Mucosa of descending colon (tissue), 3 donors: Measurements from ENCODE around the gene CCNYL1. TPM values are rescaled to one million over a fixed set of nuclear protein-coding genes. Genes with fewer than 3 reads are reported as not detected.

Source experiments
- ATAC-seq: fragments of 200-7000 bp; cut with Tn5 transposase; one replicate; pipeline ENCODE4 v1.9.1; 2020; ENCODE audit warnings: mild to moderate bottlenecking, moderate library complexity
- DNase-seq, 3 donors: peaks; one replicate each; pipeline ENCODE4 v3.0.0-alpha.2; 2020
- H3K36me3 ChIP-seq: fragments of 200-600 bp; one replicate; pipeline ENCODE4 v1.8.0; 2021; ENCODE audit warnings: low read depth, mild to moderate bottlenecking
- H3K4me1 ChIP-seq: fragments of 200-600 bp; one replicate; pipeline ENCODE4 v1.8.0; 2021; ENCODE audit warnings: low read depth, mild to moderate bottlenecking
- H3K4me3 ChIP-seq: fragments of 200-600 bp; one replicate; pipeline ENCODE4 v1.8.0; 2021; ENCODE audit warnings: mild to moderate bottlenecking
- H3K9me3 ChIP-seq: fragments of 200-600 bp; one replicate; pipeline ENCODE4 v1.8.0; 2021; ENCODE audit warnings: mild to moderate bottlenecking
- CTCF ChIP-seq: fragments of 200-600 bp; IDR thresholded peaks from one replicate; pipeline ENCODE4 v1.8.0; 2022; ENCODE audit warnings: antibody characterized with exemption, mild to moderate bottlenecking
- intact Hi-C, 2 donors: fragments of 100-400 bp; cut with DNase I in 1 of 2; cut with micrococcal nuclease in 1 of 2; formaldehyde crosslinking; loops; one replicate each; pipeline versions ENCODE4 v1.11.0 to v1.11.1; 2022; cut with DNase I, micrococcal nuclease
- total RNA-seq, 3 donors: library from RNA; stranded (reverse); fragmentation: NEBNext Ultra II Directional in 2 of 3; extraction: Animal tissue kit (Norgen Biotek cat#: 25700) in 2 of 3; gene quantifications; one replicate each; pipeline versions ENCODE4 v1.2.1 to v1.2.4, GENCODE V29; 2021 to 2023
- donor health status: DM: no; HTN: no; CAD: no; lungs with moderate emphysema.
- donor health status: DM: no; HTN: no; CAD: no.
- donor health status: DM: no; HTN: yes; CAD: no.

Gene CCNYL1
- total RNA-seq, 3 donors from 2014 or later, result 27.8 to 53.9 (median 32.0) TPM

- DNase-seq (peak in 1 of 3 donors; percentile 50), ATAC-seq (peak; percentile 0)
- H3K4me1 ChIP-seq, result peaks cover 23% of the 10 kb centered on the region
- H3K4me3 ChIP-seq, result peak overlapping the region; percentile 83
- no peak for TF ChIP-seq CTCF
- H3K9me3 ChIP-seq, result no peaks in the 10 kb centered on the region
- intact Hi-C loops, result loop anchor here (5.0 to 10.0 kb wide), 2 partner anchors 63 to 206 kb away; no protein-coding TSS in a partner anchor
- H3K36me3 ChIP-seq, result peaks cover 4% of the 10 kb centered on the region
These were observed 57.6 kb downstream of the CCNYL1 start for GRCh38 chr2:207768866-207769596.

GRCh38 chr2:207770602-207771404 lies 59.4 kb downstream of the CCNYL1 start:
- DNase-seq (peak; percentile 61 to 69 (median 67)), ATAC-seq (no peak)
- Histone ChIP-seq H3K4me1 (peaks cover 15% of the 10 kb centered on the region), H3K9me3 (no peaks in the 10 kb centered on the region), H3K4me3 (peak overlapping the region; percentile 83), H3K36me3 (peaks cover 4% of the 10 kb centered on the region)
- TF ChIP-seq CTCF, result no peak
- intact Hi-C loops, result no loop called here

DNA sequence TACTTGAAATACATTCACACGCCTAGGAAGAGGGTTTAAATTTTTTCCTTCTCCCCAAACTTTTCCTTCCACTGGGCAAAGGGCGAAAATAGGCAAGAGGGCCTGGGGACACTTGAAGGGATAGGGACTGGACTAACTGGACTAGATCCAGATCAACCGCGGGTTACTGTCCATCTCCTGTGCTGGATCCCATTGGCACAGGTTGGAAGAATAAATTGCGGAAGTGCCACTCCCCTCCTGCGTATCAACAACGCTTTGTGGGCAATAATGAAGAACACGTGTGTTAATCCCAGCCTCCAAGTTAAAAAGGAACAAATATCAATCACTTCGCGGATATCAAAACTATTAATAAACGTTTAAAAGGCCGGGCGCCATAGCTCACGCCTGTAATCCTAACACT lies 60.0 kb downstream of the CCNYL1 start:
- no peaks in the 10 kb centered on the region for H3K9me3 ChIP-seq
- peak in 1 of 3 donors; percentile 71 for DNase-seq
- TF ChIP-seq CTCF, result no peak
- peaks cover 11% of the 10 kb centered on the region for H3K4me1 ChIP-seq
- no peak overlapping the region for H3K4me3 ChIP-seq
- no peak for ATAC-seq
- H3K36me3 ChIP-seq, result peaks cover 4% of the 10 kb centered on the region
- intact Hi-C loops, result no loop called here

GRCh38 chr2:207772081-207772843 lies 60.8 kb downstream of the CCNYL1 start:
- Histone ChIP-seq H3K4me1 (peaks cover 9% of the 10 kb centered on the region), H3K36me3 (peaks cover 4% of the 10 kb centered on the region), H3K9me3 (no peaks in the 10 kb centered on the region), H3K4me3 (no peak overlapping the region)
- intact Hi-C loops, result no loop called here
- no peak for TF ChIP-seq CTCF
- DNase-seq, result no peak
- ATAC-seq, result no peak

- DNase-seq (no peak), ATAC-seq (no peak)
- intact Hi-C loops, result no loop called here
- H3K4me3 ChIP-seq, result no peak overlapping the region
- no peaks in the 10 kb centered on the region for H3K9me3 ChIP-seq
- H3K4me1 ChIP-seq, result peaks cover 9% of the 10 kb centered on the region
- peaks cover 4% of the 10 kb centered on the region for H3K36me3 ChIP-seq
- no peak for TF ChIP-seq CTCF
These were observed 61.4 kb downstream of the CCNYL1 start for GRCh38 chr2:207772844-207773205.
